K562 (cell line): ENCODE results near the gene TPD52L3. TPM values are rescaled to one million over a fixed set of nuclear protein-coding genes. Genes with fewer than 3 reads are reported as not detected.

Experiments used
- ATAC-seq: fragments of 200-7000 bp; cut with Tn5 transposase; 3 replicates; pipeline ENCODE4 v1.9.1; 2020; ENCODE audit warnings: moderate library complexity
- BruUV-seq: library from RNA; stranded (reverse); fragments of 400-500 nt; replicated peaks from 2 replicates; lab custom pipeline; 2021; lab: Mats Ljungman, UMichigan
- CTCF ChIA-PET: fragments of 300-600 bp; formaldehyde crosslinking; extraction: SDS; loops from one replicate; lab custom pipeline; 2021; ENCODE audit warnings: low intra/inter-chr PET ratio; lab: Yijun Ruan, JAX
- POLR2A ChIA-PET: fragments of 300-600, 350-650 bp; sonication (Branson Sonifier 250); formaldehyde crosslinking; extraction: SDS; loops from one replicate; lab custom pipeline; 2021; ENCODE audit warnings: antibody characterized with exemption, inconsistent platforms; lab: Yijun Ruan, JAX
- DNase-seq, 4 experiments: peaks; one replicate each; pipeline versions ENCODE4 v3.0.0 to v3.0.0-alpha.2; 2011 to 2018; ENCODE audit warnings: low spot score in 3 of 4, mixed read lengths in 3 of 4; ENCODE audit errors: extremely low read depth in 1 of 4
- FAIRE-seq: peaks from 2 replicates; lab custom pipeline; 2011; peaks lifted over from hg19 to GRCh38; lab: Jason Lieb, UNC
- H2AFZ ChIP-seq: 2 replicates; pipeline ENCODE4 v1.6.0; 2011; ENCODE audit warnings: low read depth, low read length, control low read depth, inconsistent platforms
- H3K27ac ChIP-seq: fragments of 200-600 bp; 3 replicates; pipeline ENCODE4 v1.8.0; 2011; ENCODE audit warnings: low read depth, mild to moderate bottlenecking, control low read depth, inconsistent platforms, low read length, moderate library complexity, mixed read lengths; ENCODE audit errors: extremely low read depth
- H3K27me3 ChIP-seq, 2 experiments: fragments of 300-600 bp in 1 of 2; 2 replicates in 1 of 2; 3 replicates in 1 of 2; pipeline versions ENCODE4 v1.6.0 to v1.8.0; 2011; ENCODE audit warnings: inconsistent platforms in 2 of 2, low read length in 2 of 2, mild to moderate bottlenecking in 1 of 2, mixed read lengths in 1 of 2, moderate library complexity in 1 of 2; ENCODE audit not compliant: control insufficient read depth in 2 of 2, insufficient read depth in 2 of 2
- H3K36me3 ChIP-seq: fragments of 300-600 bp; 3 replicates; pipeline ENCODE4 v1.8.0; 2011; ENCODE audit warnings: mild to moderate bottlenecking, low read length, inconsistent platforms; ENCODE audit not compliant: control insufficient read depth, insufficient read depth
- H3K4me1 ChIP-seq, 2 experiments: fragments of 200-600 bp in 1 of 2; replicated peaks in 1 of 2; 2 replicates in 1 of 2; 3 replicates in 1 of 2; pipeline versions ENCODE4 v1.5.1 to v1.8.0; 2011; ENCODE audit warnings: inconsistent platforms in 2 of 2, low read length in 2 of 2, mild to moderate bottlenecking in 1 of 2, mixed read lengths in 1 of 2, moderate library complexity in 1 of 2; ENCODE audit not compliant: control insufficient read depth in 2 of 2, insufficient read depth in 2 of 2
- H3K4me2 ChIP-seq: 2 replicates; pipeline ENCODE4 v1.6.1; 2011; ENCODE audit warnings: low read length, control low read depth, inconsistent platforms, mixed read lengths; ENCODE audit not compliant: insufficient read depth
- H3K4me3 ChIP-seq: fragments of 200-600 bp; sonication (generic), shearing (Covaris generic); 2 replicates; pipeline ENCODE4 v1.5.1; 2016; ENCODE audit warnings: control low read depth, inconsistent platforms
- H3K79me2 ChIP-seq: fragments of 200-600 bp; 3 replicates; pipeline ENCODE4 v1.8.0; 2011; ENCODE audit warnings: low read length, inconsistent platforms; ENCODE audit not compliant: control insufficient read depth, insufficient read depth
- H3K9ac ChIP-seq, 2 experiments: 2 replicates each; pipeline versions ENCODE4 v1.6.0 to v1.6.1; 2011; ENCODE audit warnings: low read depth in 2 of 2, low read length in 2 of 2, control low read depth in 1 of 2, inconsistent platforms in 1 of 2, mild to moderate bottlenecking in 1 of 2, mixed read lengths in 1 of 2; ENCODE audit not compliant: insufficient read depth in 1 of 2
- H3K9me1 ChIP-seq: one replicate; pipeline ENCODE4 v1.6.0; 2011; ENCODE audit warnings: inconsistent platforms, mild to moderate bottlenecking, low read length, moderate library complexity; ENCODE audit not compliant: control insufficient read depth, insufficient read depth
- H3K9me3 ChIP-seq: replicated peaks from 2 replicates; pipeline ENCODE4 v1.5.1; 2011; ENCODE audit warnings: low read depth, low read length, inconsistent platforms; ENCODE audit not compliant: control insufficient read depth, insufficient read depth
- H4K20me1 ChIP-seq: replicated peaks from 2 replicates; pipeline ENCODE4 v1.6.1; 2011; ENCODE audit warnings: low read length, inconsistent platforms, mixed read lengths; ENCODE audit not compliant: control insufficient read depth, insufficient read depth
- CHD1 ChIP-seq: fragments of 200-600 bp; sonication (generic); IDR thresholded peaks from one replicate; pipeline ENCODE4 v1.6.1; 2012; ENCODE audit warnings: mild to moderate bottlenecking, moderate library complexity, low read length, inconsistent platforms
- DACH1 ChIP-seq: fragments of 450-650 bp; IDR thresholded peaks from 2 replicates; pipeline ENCODE4 v1.6.1; 2018; ENCODE audit not compliant: partially characterized antibody
- EHMT2 ChIP-seq: fragments of 450-650 bp; IDR thresholded peaks from 2 replicates; pipeline ENCODE4 v1.6.1; 2018; ENCODE audit warnings: antibody characterized with exemption
- FOXJ3 ChIP-seq: sonication (generic); formaldehyde crosslinking; IDR thresholded peaks from 2 replicates; pipeline ENCODE4 v1.4.0; 2020; ENCODE audit warnings: mild to moderate bottlenecking, missing genetic modification reagents
- WGBS: fragments of 100-300 bp; shearing (Covaris generic); methylation state at CpG from one replicate; pipeline ENCODE4 v1.1.6; 2016; ENCODE audit warnings: low coverage, mixed read lengths; ENCODE audit not compliant: insufficient coverage; ENCODE audit errors: missing lambda C conversion rate; 5-methylcytosine and 5-hydroxymethylcytosine counted together
- in situ Hi-C: fragments of 300-500 bp; cut with MboI; formaldehyde crosslinking; loops from 4 replicates; pipeline ENCODE4 v1.15.0; 2018; ENCODE audit warnings: inconsistent platforms, mixed read lengths
- intact Hi-C: fragments of 100-400 bp; cut with micrococcal nuclease; formaldehyde crosslinking; loops from 2 replicates; pipeline ENCODE4 v1.14.2; 2022
- polyA plus RNA-seq, 8 experiments: library from polyadenylated mRNA; depleted of rRNA in 4 of 8; stranded (reverse) in 5 of 8; unstranded in 3 of 8; fragments of >200 nt; fragmentation: Nextera tagmentation in 2 of 8; fragmentation: Illumina TruSeq in 1 of 8; extraction: Ambion mirVana in 2 of 8; extraction: Trizol in 1 of 8; gene quantifications; 2 replicates each; pipeline versions ENCODE4 v1.2.1 to v1.2.3, GENCODE V29; 2011 to 2014; ENCODE audit warnings: inconsistent platforms in 1 of 8, missing spikeins in 1 of 8
- total RNA-seq, 7 experiments: library from RNA; depleted of rRNA in 6 of 7; stranded (reverse); fragments of >200 nt in 6 of 7; fragmentation: Illumina TruSeq in 2 of 7; extraction: Trizol in 2 of 7; gene quantifications; 2 replicates each; pipeline versions ENCODE4 v1.2.1 to v1.2.3, GENCODE V29; 2011 to 2021; ENCODE audit warnings: low replicate concordance in 1 of 7

The TPD52L3 gene
- total and polyA plus RNA-seq, 9 of the 15 experiments (the other 6 are each of a cell fraction or from before 2014, with no cell fraction given): not detected

DNA sequence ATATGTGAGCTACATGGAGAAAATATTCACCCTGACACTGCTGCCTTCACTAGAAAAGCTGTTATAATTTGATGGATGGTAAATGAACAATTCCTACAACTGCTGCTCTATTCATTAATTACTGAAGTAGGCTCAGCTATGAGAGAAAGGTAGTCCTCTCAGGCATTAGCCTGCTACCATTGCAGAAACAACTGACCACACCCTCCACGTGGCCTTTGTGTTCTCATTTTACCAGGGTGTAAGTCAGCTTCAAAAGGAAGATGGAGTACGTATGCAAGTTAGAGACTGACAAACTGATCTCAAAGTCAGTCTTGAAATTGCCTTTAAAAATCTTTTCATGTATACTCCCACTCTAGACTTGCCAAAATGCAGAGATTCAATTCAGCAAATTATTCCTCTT lies 26.3 kb upstream of the TPD52L3 start:
- DNase-seq (no peak), ATAC-seq (no peak), FAIRE-seq (no peak)
- H3K9me3 ChIP-seq: no peaks in the 10 kb centered on the region
- intact Hi-C loops (loop anchor here (10.0 kb wide), 1 partner anchor 107 kb away; no protein-coding TSS in a partner anchor), in situ Hi-C loops (loop anchor here (25.0 kb wide), 2 partner anchors 240 to 415 kb away; partner anchors contain the start of gene MLANA)
- no peaks in the 10 kb centered on the region for H3K4me1 ChIP-seq
- no peak overlapping the region for H3K4me3 ChIP-seq
- 0% methylated on average over 2 of the region's 2 CpGs for WGBS
- TF ChIP-seq DACH1 (no peak), FOXJ3 (no peak)
- no peaks in the 10 kb centered on the region for H3K36me3 ChIP-seq
- no peaks in the 10 kb centered on the region for H3K9me1 ChIP-seq
- H3K9ac ChIP-seq: no peak overlapping the region
- no peaks in the 10 kb centered on the region for H3K79me2 ChIP-seq
- H3K4me2 ChIP-seq: no peak overlapping the region
- CTCF ChIA-PET: no interaction called here
- H3K27ac ChIP-seq: no peak overlapping the region
- BruUV-seq: no TSS peak
- H4K20me1 ChIP-seq: no peaks in the 10 kb centered on the region
- no peaks in the 10 kb centered on the region for H3K27me3 ChIP-seq
- POLR2A ChIA-PET: interaction anchor here (0.7 kb wide), 1 partner anchor 69 kb away, joined by 3 read pairs; no protein-coding TSS in a partner anchor
- no peak overlapping the region for H2AFZ ChIP-seq

DNA sequence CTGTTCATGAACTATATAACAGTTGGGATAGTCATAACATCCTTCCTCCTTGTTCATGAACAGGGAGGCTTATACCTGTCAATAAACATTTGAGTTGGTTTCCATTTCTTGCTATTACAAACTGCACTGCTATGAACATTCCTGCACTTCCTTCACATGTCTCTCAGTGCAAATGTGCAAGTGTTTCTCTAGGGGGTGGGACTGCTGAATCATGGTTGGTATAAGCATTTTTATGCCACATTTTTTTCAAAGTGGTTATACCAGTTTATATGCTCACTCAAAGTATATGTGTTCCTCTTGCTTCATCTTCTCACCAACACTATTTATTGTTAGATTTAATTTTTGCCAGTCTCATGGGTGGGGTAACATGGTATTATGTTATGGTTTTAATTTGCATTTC lies 25.8 kb upstream of the TPD52L3 start:
- no peak overlapping the region for H3K4me2 ChIP-seq
- no peak for TF ChIP-seq EHMT2
- TF ChIP-seq CHD1: no peak
- TF ChIP-seq, all 486 proteins: peak for 0
- DNase-seq: no peak
- CTCF ChIA-PET: no interaction called here
- Histone ChIP-seq H3K4me1 (no peaks in the 10 kb centered on the region), H3K79me2 (no peaks in the 10 kb centered on the region), H3K27me3 (no peaks in the 10 kb centered on the region), H3K9me1 (no peaks in the 10 kb centered on the region), H3K9ac (no peak overlapping the region), H3K27ac (no peak overlapping the region), H2AFZ (no peak overlapping the region), H3K36me3 (no peaks in the 10 kb centered on the region), H4K20me1 (no peaks in the 10 kb centered on the region), H3K4me3 (no peak overlapping the region), H3K9me3 (no peaks in the 10 kb centered on the region)
- BruUV-seq: no TSS peak
- ATAC-seq: no peak
- intact Hi-C loops (loop anchor here (10.0 kb wide), 1 partner anchor 108 kb away; no protein-coding TSS in a partner anchor), in situ Hi-C loops (loop anchor here (25.0 kb wide), 2 partner anchors 240 to 415 kb away; partner anchors contain the start of gene MLANA)
- POLR2A ChIA-PET: no interaction called here
- FAIRE-seq: no peak
